ENCODE measurements around the gene NAV3. TPM values are rescaled to one million over a fixed set of nuclear protein-coding genes. Genes with fewer than 3 reads are reported as not detected.
"Not testable (repeated sequence)": the region's sequence is repeated elsewhere in the genome, so short reads cannot be mapped to it uniquely, and the experiment has no call there.

Gene NAV3
- total RNA-seq, 1 donor from 2014 or later: 16.5 TPM

DNA sequence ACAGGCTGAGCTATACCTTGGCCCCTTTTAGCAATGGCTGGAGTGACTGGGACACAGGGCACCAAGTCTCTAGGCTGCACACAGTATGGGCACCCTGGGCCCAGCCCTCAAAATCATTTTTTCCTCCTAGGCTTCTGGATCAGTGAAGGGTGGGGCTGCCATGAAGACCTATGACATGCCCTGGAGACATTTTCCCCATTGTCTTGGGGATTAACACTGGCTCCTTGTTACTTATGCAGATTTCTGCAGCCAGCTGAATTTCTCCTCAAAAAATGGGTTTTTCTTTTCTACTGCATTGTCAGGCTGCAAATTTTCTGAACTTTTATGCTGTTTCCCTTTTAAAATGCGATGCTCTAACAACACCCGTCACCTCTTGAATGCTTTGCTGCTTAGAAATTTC is 272.1 kb downstream of the NAV3 start:
- not testable (repeated sequence) for DNase-seq (ENCODE audit: extremely low read depth, low read depth, low spot score)

- no peak for DNase-seq (ENCODE audit: extremely low read depth, low read depth, low spot score)
These were observed 285.2 kb downstream of the NAV3 start for GRCh38 chr12:78115889-78116288.

- no peak for DNase-seq (ENCODE audit: extremely low read depth, low read depth, low spot score)
These were observed 287.3 kb downstream of the NAV3 start for GRCh38 chr12:78118036-78118435.

GRCh38 chr12:78118486-78118885 is 287.8 kb downstream of the NAV3 start:
- no peak for DNase-seq (ENCODE audit: extremely low read depth, low read depth, low spot score)

- no peak for DNase-seq (ENCODE audit: extremely low read depth, low read depth, low spot score)
These were observed 288.7 kb downstream of the NAV3 start for GRCh38 chr12:78119351-78119918.

GRCh38 chr12:78120306-78120705 is 289.6 kb downstream of the NAV3 start:
- DNase-seq (ENCODE audit: extremely low read depth, low read depth, low spot score): no peak

DNA sequence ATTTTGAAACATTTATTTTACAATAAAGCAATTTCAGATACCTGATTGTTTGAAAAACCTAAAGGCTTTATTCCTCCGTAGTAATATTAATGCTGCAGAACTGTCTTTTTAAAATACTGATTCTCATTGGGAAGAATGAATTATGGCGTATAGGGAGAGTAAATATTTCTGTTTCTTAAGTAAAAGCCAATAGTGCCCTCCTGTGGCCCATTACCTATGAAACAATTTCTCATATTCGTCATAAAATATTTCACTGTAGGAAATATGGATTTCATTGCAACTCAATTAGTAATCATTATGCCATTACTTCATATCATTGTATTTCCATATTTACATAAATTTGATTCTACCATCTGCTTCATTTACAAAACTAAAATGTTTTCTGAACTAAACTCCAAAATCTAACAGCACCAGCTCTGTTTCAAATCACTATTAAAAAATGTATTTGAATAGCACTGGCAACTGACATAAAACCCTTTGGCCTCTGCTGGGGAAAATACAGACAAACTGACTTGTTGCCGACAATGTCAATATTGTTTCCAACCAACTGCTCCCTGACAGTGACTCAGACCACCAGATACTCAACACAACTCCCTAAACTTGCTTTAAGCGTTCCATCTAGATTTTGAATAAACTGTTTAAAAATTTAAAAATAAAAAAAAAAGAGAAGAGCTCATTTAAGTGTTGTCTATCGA is 290.3 kb downstream of the NAV3 start:
- DNase-seq (ENCODE audit: extremely low read depth, low read depth, low spot score): peak; percentile 44

DNA sequence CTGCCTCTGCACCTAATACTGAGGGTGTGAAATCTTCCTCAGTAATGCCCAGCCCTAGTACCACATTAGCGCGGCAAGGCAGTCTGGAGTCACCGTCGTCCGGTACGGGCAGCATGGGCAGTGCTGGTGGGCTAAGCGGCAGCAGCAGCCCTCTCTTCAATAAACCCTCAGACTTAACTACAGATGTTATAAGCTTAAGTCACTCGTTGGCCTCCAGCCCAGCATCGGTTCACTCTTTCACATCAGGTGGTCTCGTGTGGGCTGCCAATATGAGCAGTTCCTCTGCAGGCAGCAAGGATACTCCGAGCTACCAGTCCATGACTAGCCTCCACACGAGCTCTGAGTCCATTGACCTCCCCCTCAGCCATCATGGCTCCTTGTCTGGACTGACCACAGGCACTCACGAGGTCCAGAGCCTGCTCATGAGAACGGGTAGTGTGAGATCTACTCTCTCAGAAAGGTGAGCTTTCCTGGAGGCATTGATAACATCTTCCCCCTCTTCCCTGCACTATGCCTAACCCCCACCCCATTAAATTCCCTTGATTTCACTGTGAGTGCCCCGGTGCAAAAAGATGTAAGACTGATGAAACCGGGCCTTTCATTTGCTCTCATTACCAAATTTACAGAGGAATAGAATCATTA is 291.4 kb downstream of the NAV3 start:
- DNase-seq (ENCODE audit: extremely low read depth, low read depth, low spot score): no peak

GRCh38 chr12:78128211-78128610 is 297.5 kb downstream of the NAV3 start:
- no peak for DNase-seq (ENCODE audit: extremely low read depth, low read depth, low spot score)

DNA sequence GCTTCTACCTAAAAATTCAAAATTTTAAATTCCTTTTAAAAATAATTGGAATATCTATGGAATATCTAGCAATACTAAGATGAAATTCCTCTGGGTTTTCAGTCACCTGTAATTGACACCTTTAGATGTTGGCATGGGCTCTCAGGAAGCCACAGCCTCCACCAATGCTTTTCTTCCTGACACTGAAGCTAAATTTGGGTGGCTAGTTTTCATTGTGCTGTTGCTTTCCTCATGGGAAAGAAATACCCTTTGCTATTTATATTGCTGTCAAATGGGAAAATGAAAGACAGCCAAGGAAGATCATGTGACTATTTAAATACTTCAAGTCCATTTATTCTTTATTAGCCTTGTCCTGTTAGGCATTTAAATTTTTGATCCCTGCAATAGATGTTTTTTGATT is 313.0 kb downstream of the NAV3 start:
- no peak for DNase-seq (ENCODE audit: extremely low read depth, low read depth, low spot score)

- DNase-seq (ENCODE audit: extremely low read depth, low read depth, low spot score): no peak
These were observed 314.7 kb downstream of the NAV3 start for GRCh38 chr12:78145398-78145797.

DNA sequence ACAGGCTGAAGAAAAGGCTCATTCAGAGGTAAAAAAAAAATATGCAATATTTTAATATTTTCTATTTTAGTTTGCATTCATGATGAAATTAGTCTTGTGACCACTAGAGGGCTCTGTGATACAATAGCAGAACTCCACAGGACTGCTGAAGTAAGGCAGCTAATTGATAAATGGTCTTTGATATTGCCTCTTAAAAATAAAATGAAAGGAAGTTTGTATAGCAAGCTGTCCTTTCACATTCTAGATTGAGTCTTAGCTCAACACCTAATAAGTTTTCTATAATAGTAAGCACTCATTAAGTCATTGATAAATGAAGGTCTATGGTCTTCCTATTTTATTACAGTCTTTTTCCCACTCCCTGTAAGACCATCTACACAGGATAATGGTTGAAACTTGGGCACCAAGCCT is 315.7 kb downstream of the NAV3 start:
- peak; percentile 16 for DNase-seq (ENCODE audit: extremely low read depth, low read depth, low spot score)

GRCh38 chr12:78149459-78149858 is 318.8 kb downstream of the NAV3 start:
- DNase-seq (ENCODE audit: extremely low read depth, low read depth, low spot score): no peak

- no peak for DNase-seq (ENCODE audit: extremely low read depth, low read depth, low spot score)
These were observed 324.9 kb downstream of the NAV3 start for GRCh38 chr12:78155546-78155945.

GRCh38 chr12:78156751-78157150 is 326.1 kb downstream of the NAV3 start:
- DNase-seq (ENCODE audit: extremely low read depth, low read depth, low spot score): no peak

- DNase-seq (ENCODE audit: extremely low read depth, low read depth, low spot score): no peak
These were observed 326.5 kb downstream of the NAV3 start for GRCh38 chr12:78157199-78157598.

DNA sequence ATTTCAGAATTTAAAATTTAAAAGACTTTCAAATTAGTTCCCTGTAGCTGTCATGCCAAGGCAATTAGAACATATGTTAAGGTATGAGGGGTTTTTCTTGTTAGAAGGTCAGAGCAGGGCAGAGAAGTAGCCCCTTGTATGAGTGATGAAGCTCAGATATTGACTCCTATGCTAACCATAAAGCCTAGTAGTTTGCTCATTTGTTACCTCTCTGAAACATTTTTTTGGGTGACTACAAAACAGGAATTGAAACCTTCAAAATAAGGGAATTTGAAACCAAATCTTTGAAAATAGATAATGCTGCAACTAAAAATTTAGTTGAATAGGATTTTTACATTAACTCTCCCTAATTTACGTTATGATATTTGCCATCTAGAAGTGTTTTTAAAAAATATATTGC is 333.5 kb downstream of the NAV3 start:
- no peak for DNase-seq (ENCODE audit: extremely low read depth, low read depth, low spot score)

DNA sequence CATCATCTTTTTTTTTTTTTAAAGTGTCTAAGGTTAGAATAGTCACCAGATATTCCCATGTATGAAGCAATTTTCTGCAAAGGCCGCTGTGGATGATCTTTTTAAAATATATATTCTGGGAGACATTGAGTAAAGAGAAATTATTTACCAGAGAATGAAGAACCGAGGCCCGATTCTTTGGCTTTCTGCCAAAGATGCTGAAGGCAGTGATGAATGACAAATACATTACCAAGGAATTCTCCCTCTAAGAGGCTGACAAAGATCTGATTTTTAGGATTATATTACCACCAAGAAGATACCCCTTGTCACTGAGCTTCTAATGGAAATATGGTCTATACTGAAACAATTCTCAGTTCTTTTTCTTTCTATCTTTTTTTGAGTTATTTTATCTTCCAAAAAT is 336.8 kb downstream of the NAV3 start:
- DNase-seq (ENCODE audit: extremely low read depth, low read depth, low spot score): no peak

GRCh38 chr12:78171061-78171460 is 340.4 kb downstream of the NAV3 start:
- no peak for DNase-seq (ENCODE audit: extremely low read depth, low read depth, low spot score)

- no peak for DNase-seq (ENCODE audit: extremely low read depth, low read depth, low spot score)
These were observed 345.9 kb downstream of the NAV3 start for GRCh38 chr12:78176643-78177042.

- DNase-seq (ENCODE audit: extremely low read depth, low read depth, low spot score): no peak
These were observed 346.6 kb downstream of the NAV3 start for GRCh38 chr12:78177298-78177697.

DNA sequence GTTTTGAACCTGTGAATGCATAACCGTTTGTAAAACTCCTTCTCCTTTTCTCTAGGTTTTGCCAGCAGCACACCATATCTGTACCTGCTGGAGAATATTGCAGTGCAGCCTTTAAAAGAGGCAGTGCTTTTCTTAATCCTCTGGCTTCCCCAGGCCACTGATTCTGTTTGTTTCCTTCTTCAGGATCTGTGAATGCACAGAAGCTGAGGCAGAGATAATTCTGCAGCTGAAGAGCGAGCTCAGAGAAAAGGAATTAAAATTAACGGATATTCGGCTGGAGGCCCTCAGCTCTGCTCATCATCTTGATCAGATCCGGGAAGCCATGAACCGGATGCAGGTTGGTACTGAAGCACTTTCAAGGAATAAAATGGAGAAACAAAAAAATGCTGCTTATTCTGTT is 348.7 kb downstream of the NAV3 start:
- DNase-seq (ENCODE audit: extremely low read depth, low read depth, low spot score): no peak

Measured in glomerular endothelial cell (primary cell).